ENCODE data around the gene TSPOAP1.

The TSPOAP1 gene, protein sequence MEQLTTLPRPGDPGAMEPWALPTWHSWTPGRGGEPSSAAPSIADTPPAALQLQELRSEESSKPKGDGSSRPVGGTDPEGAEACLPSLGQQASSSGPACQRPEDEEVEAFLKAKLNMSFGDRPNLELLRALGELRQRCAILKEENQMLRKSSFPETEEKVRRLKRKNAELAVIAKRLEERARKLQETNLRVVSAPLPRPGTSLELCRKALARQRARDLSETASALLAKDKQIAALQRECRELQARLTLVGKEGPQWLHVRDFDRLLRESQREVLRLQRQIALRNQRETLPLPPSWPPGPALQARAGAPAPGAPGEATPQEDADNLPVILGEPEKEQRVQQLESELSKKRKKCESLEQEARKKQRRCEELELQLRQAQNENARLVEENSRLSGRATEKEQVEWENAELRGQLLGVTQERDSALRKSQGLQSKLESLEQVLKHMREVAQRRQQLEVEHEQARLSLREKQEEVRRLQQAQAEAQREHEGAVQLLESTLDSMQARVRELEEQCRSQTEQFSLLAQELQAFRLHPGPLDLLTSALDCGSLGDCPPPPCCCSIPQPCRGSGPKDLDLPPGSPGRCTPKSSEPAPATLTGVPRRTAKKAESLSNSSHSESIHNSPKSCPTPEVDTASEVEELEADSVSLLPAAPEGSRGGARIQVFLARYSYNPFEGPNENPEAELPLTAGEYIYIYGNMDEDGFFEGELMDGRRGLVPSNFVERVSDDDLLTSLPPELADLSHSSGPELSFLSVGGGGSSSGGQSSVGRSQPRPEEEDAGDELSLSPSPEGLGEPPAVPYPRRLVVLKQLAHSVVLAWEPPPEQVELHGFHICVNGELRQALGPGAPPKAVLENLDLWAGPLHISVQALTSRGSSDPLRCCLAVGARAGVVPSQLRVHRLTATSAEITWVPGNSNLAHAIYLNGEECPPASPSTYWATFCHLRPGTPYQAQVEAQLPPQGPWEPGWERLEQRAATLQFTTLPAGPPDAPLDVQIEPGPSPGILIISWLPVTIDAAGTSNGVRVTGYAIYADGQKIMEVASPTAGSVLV (N-terminal part only)

DNA sequence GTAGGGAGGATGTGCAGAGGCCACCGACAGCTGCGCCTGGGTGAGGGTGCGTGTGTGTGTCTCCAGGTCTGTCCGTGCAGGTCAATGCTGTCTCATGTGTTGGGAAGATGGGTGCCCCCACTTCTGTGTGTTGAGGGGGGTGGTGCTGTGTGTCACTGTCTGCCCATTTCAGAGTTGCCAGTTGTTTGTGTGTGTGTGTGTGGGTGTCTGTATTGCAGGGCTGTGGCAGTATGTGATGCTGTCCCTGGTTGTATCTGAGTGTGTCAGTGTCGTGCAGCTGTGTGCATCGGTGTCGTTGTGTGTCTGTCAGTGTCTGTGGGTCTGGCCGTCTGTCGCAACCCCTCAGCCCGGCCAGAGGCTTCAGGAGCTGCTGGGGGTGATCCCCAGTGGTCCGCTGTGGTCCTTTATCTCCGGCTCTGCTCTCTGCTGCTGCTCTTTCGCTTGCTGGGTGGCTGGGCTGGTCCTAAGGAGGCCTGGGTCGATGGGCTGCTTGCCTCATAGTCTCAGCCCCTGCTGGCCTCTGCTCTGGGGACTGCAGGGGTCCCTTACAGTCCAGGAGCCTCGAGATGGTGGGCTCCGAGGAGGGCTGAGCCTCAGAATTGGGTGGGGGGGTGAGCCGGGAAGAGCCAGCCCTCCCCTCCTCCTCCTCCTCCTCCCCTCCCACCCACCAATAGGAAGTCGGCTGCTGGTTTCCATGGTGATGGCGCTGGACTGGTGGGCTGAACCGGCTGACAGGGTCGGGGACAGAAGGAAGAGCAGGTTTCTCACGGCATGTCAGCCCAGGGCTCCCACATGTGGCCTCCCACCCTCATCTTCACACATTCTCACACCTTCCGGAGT, at the start of gene TSPOAP1:
Gene TSPOAP1, minus strand, starts transcription at position 601 of the 840 bp plus-strand sequence. CDS start 875 bp downstream, outside the sequence.
- no peak for FAIRE-seq

DNA sequence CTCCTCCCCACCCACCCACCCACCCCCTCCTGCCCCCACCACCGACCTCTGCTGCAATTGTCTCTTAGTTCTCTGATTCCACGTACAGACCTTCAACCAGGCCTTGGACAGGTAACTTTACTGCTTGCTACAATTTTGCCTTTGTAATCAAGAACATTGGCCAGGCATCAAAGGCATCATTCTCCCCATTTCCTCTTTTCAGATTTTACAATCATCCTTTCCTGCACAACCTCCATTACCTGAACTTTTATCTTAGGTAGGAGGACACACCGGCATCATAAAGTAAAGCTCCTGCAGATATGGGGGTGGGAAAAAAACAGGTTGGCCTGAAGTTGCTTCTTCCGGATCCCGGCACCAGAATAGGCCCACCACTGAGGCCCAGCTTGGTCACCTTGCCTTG, 49.1 kb upstream of the TSPOAP1 start:
- FAIRE-seq, result no peak

DNA sequence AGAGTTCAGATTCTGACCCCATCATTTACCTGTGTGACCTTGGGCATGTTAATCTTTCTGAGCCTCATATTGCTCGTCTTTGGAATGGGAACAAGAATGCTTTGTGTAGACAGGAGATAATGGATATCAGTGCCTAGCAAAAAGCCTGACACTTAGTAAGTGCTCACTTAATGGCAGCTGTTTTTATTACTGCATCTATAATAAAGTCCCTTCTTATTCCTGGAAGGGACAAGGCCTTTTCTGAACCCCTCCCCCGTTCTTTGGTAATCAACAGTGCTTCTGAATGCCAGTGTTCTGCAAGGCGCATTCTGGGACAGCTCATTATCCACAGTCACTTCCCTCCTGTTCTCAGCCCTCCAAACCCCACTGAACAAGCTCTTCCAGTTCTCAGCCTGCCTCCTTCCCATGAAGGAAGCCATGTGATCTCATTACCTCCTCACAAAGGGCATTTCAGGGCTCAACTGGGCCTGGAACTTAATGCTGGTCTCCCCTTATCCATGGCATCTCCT, 48.6 kb upstream of the TSPOAP1 start:
- no peak for FAIRE-seq

DNA sequence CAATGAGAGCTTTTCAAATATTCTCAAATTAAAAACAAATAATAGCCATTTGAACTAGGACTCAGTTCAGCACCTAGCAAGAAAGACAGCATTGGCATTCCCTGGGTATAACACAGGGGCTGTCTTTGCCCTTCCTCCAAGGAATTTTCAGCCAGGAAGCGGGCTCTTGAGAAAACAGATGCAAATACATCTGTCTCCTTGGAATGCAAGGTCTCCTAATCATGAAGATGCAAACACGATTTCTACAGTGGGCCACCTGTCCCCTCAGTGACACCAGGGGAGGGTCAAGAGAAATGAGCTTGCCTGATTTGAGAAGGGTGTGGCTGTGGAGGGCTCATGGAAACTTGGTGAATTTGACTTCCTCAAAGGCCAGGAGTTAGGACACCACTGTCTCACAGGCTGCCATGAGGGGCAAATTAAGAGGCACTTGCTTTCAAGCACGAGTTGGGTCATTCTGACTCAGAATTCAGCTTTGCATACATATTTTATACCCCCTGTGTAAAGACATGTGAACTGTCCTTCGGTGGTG, 47.9 kb upstream of the TSPOAP1 start:
- no peak for FAIRE-seq

DNA sequence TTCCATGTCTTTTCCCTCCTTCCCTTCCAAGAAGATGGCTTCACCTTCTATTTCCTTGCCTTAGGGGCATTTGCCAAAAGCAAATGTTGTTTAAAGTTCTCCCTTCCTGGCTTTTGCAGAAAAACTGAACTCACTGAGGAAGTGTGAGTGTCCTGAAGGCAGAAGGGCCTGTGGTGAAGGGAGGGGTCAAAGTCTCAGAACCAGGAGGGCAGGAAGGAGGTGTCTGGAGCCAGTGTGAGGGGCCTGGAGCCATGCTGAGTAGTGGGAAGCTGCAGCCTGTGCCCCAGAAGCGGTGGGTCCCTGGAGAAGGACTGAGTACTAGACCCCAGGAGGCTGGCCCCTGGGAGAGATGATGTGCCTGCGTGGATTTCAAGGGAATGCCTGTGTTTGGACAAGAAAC, 47.2 kb upstream of the TSPOAP1 start:
- no peak for FAIRE-seq

DNA sequence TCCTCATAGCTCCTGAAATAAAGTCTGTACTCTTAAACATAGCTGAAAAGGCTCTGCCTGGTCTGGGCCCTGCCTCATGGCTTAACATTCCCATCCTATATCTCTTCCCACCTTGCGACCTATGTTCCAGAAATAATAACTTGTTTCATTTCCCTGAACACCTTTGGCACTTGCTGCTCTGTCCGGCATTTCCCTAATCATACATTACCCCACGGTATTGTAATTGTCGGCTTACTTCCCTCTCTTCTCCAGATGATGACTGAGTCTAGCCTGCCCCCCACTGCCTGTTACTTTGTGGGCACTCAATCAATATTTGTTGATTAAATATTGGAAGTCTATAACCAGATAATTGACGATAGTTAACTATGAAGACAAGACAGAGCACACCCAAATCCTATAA, 46.7 kb upstream of the TSPOAP1 start:
- FAIRE-seq, result no peak

DNA sequence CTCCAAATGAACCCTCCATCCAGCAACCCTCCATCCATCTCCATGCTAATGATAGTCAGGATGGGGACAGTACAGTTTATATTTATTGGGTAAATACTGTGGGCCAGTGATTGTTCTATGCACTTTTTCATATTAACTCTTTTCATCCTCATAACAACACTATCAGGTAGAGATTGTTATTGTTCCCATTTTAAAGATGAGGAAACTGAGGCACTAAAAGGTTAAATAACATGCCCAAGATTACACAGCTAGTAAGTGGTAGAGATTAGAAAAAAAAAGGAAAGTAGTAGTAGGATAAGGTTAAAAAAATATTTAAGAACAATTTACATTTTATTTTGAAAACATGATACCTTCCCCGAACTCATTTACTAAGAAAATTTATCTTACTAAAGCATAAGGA, 45.3 kb upstream of the TSPOAP1 start:
- FAIRE-seq, result no peak

DNA sequence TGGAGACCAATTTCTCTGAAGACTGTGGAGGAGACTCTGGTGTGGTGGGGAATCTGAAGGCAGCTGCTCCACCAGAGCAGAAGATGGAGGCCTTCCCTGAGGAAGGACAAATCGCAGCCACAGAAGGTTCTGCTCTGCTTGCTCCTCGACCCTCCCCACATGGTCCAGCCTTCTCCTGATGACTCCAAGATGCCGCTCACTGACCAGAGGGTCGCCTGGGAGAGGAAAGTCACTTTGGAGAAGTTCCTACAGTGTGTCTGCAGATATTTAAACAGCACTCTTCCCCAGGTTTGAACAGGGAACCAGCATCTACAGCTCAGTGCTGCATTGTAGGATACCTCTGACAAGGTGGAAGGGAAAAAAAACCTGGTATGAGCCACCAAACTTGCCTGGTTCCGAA, 44.4 kb upstream of the TSPOAP1 start:
- no peak for FAIRE-seq

DNA sequence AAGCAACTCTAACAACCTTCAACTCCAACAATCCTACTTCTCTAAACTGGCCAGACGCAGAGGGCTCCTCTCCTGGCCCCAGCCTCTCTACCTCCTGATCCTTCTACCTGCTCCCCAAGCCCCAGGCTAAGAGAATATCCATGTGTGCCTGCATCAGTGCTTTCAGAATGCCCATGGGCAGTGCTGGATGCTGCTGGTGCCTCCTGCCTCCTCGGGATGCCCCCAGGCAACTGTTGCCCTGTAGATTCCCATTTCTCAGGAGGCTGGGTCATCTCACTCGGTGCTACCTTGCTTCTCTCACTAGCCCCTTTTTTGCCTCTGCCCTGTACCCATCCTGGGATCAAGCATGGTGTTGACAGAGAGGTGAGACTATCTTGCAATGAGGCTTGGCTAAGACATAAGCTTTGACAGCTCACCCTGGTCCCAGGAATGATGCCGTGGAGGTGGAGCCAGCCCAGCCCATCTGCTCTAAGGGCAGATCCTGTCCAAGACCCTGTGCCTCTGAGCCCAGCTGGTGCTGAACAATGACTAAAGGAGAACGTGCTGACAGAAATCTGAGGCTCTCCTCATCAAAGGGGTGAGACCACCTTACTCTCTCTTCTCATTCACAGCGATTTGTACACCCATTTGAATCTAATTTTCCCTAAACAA, 42.8 kb upstream of the TSPOAP1 start:
- FAIRE-seq, result no peak

DNA sequence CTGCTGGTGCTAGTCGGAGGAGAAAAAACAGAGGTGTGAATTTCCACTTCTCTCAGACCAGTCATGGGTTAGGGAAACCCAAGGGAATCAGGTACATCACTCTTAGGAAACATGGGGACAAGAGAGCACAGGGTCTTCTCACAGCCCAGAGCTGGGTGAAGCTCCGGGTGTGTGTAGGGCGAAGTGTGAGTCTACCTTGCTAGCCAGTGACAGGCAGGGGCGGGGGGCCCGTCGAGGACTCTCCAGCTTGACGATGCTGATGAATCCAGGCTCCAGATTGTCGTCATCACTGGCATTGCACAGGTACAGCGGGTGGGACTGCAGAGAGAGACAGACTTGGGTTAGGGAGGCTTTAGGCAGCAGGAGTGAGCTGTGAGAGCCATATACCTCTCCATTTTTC, 42.1 kb upstream of the TSPOAP1 start:
- no peak for FAIRE-seq

DNA sequence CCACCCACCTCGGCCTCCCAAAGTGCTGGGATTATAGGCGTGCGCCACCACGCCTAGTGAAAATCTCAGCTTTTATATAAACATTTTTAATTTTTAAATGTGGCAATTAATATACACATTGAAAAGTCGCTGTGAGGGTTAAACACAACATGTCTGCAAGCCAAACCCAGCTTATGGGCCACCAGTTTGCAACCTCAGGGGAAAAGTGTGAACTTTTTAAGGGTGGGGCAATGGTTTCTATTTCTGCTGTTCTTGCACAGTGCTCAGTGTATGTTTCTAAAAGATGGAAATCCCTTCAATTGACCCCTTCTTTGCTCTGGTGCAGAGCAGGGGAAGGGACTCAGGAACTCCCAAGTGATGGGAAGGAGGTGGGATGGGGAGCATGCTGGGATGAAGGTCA, 41.7 kb upstream of the TSPOAP1 start:
- FAIRE-seq, result no peak

DNA sequence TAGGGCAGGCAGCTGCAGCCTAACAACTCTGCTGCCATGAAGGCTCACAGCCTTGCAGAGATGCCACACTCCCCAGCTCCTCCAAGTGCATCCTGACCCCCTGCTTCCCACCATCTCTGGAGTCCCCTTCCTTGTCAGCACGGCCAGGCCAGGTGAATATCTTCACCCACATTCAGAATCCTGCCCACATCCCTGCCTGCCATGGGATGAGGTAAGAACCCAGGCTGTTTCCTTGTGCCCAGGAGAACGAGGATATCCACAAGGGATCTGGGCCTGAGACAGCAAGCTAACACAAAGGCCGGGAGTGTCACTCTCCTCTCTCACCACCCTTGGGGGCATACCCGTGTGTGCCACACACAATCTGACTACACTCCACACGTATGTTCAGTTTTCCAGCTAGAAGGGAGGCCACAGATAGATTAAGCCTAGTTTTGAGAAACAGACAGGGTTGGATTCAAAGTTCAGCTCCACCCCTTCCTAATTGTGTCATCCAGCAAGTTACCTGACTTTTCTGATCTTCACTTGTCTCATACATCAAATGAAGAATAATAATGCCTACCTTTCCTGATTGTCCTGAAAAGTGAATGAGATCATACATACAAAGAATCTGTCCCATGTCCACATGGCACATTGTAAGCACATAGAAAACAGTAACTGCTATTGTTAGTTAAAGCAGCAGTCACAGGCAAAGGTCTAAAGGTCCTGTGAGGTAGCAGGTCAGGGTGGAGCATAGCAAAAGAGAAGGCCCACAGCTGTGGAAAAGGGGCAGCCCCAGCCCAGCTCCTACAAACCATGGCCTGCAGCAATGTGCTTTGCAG, 40.8 kb upstream of the TSPOAP1 start:
- no peak for FAIRE-seq

DNA sequence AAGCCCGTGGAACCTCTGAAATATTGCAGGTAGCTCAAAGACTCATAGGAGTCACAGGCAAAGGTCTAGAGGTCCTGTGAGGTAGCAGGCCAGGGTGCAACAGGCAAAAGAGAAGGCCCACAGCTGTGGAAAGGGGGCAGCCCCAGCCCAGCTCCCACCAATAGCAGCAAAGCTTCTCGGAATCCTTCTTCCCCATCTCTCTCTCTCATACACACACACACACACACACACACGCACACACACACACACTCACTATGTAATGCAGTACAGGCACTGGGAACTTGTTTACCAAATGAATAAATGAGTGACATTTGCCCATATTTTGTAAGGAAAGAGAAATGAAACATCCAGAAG, 40.2 kb upstream of the TSPOAP1 start:
- FAIRE-seq, result no peak

DNA sequence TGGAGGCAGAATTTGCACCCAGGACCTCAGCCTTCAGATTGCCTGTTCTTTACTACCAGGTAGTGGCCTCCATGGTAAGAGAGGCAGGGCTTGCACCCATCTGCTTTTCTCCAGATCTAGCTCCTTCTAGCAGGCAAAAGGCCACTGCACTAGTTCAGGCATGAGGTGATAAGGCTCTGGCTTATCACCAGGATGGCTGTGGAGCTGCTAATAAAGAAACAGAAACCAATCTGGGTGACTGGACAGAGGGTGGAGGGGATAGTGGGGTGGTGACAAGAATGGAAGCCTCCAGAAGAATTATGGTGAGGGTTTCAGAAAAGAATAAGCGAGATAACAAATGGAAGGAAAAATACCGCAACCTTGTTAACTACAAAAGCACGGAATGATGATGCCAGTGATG, 38.9 kb upstream of the TSPOAP1 start:
- FAIRE-seq, result no peak

DNA sequence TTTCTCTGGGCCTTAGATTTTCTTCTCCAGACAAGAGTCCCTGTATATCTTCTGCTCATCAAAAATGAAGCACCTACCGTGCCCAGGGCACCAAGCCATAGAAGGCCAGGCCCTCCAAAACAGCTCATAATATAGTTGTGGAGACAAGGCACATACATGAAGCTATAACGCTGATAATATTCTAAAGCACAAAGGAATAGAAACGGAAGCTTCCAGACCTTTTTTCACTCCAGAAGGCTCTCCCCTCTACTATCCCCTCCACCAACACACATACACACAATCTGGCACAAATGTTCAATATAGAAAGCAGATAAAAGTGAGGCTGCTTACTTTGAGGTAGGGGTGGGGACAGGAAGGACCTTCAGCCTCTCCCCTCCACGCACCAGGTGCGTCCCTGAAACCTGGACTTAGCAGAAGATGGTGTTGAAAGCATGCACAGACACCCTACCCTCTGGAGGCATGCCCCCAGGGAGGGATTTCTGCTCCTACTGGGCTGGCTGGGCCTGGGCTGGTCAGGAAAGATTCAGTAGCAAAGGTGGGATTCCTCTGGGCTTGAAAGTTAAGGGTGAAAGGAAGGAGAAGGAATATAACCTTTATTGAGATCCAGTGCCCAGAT, 37.5 kb upstream of the TSPOAP1 start:
- no peak for FAIRE-seq

DNA sequence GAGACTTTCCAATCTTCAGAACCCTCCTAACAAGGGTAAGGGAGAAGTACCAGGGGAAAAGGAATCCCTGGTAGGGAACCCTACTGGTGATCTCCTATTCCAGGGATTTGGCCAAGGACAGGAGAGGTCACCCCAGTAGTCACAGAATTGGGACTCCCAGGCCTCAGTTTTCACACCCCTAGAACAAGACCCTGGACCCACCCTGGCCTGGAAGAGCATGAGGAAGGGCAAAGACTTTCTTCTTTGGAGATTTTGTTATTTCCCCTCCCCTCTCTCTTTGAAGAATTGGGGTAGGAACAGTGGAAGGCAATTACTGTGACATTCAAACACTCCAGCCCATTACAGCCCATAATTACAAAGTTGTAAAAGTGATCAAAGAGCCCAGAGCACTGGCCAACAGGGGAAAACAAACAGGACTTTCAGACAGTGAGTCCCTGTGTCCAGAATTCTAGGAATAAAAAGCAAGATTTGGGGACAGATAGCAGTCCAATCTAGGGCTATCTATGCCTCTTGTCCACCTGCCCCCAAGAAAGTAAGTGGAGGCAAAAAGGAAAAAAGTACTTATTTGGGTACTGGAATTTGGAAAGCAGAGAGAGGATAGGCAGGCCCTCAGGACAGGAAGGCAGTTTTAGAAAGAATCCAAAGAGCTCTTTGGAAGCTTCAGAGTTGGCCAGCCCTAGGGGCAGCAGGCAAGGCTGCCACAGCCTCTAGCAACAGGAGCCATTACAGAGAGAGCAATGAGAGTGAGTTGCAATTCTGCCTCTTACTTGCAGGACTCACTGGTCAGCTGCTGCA, 36.8 kb upstream of the TSPOAP1 start:
- FAIRE-seq, result no peak

DNA sequence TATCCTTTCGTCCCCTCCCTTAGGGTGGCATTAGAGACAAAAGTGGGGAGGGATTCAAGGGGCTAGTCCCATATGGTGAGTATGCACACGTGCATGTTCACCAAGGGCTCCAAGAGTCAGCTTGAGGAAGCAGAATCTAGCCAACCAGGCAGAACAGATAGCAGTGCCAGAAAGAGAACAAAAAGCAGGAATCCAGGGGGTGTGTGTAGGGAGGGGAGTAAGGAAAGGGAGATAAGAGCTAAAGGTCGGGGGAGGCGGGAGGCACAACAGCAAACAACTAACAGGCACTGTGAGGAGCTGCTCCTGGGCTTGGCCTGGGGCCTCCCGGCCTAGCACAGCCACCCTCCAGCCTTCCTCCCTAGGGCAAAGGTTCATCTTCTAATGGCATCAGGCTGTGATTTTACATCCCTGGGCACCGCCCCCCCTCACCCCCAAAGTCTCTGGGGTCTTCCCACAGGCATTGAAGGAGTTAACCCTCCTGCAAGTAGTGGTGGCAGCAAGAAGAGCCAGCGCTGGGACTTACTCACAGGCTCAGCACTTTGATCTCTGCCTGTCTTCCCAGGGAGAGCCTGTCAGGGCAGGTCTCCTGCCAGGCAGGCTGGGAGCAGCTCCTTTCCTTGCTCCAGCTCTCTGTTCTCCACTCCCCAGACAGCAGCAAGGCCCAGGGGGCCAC, 35.8 kb upstream of the TSPOAP1 start:
- FAIRE-seq, result no peak

DNA sequence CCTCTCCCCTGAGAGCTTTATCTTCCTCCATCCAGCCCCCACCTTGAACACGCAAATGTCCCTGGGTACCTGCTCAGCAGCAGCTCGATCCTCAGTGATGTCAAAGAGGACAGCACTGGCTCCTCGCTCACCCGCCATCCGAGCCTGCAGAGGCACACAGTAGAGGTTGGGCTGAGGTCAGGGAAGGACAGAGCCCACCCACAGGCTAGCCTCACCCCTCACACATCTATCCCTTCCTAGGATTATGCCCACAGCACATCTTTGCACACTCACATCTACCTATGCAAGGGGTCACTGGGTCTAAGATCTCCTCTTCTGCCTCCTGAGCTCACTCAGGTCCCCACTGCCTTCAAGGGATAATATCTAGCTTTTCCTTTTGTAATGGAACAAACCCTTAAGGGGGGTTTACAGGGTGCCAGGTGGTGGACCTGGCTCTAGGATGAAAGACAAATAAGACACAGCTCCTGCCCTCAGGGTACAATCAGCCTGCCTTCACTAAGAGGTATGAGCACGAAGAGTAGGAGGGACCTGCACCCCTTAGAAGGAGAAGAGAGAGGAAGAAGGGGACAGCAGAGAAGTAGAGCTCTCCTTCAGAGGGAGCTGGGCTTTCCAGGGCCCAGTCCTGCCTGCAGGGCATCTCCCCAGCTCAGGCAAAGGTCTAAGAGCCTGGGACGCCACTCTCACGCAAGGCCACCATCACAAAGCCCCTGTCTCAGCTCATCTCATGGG, 35.0 kb upstream of the TSPOAP1 start:
- no peak for FAIRE-seq
